ENCODE results near the gene GOLGB1. TPM values are rescaled to one million over a fixed set of nuclear protein-coding genes. Genes with fewer than 3 reads are reported as not detected.
"Not testable (repeated sequence)": the region's sequence is repeated elsewhere in the genome, so short reads cannot be mapped to it uniquely, and the experiment has no call there.

Gene GOLGB1, protein sequence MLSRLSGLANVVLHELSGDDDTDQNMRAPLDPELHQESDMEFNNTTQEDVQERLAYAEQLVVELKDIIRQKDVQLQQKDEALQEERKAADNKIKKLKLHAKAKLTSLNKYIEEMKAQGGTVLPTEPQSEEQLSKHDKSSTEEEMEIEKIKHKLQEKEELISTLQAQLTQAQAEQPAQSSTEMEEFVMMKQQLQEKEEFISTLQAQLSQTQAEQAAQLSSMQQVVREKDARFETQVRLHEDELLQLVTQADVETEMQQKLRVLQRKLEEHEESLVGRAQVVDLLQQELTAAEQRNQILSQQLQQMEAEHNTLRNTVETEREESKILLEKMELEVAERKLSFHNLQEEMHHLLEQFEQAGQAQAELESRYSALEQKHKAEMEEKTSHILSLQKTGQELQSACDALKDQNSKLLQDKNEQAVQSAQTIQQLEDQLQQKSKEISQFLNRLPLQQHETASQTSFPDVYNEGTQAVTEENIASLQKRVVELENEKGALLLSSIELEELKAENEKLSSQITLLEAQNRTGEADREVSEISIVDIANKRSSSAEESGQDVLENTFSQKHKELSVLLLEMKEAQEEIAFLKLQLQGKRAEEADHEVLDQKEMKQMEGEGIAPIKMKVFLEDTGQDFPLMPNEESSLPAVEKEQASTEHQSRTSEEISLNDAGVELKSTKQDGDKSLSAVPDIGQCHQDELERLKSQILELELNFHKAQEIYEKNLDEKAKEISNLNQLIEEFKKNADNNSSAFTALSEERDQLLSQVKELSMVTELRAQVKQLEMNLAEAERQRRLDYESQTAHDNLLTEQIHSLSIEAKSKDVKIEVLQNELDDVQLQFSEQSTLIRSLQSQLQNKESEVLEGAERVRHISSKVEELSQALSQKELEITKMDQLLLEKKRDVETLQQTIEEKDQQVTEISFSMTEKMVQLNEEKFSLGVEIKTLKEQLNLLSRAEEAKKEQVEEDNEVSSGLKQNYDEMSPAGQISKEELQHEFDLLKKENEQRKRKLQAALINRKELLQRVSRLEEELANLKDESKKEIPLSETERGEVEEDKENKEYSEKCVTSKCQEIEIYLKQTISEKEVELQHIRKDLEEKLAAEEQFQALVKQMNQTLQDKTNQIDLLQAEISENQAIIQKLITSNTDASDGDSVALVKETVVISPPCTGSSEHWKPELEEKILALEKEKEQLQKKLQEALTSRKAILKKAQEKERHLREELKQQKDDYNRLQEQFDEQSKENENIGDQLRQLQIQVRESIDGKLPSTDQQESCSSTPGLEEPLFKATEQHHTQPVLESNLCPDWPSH (N-terminal part only)
- total RNA-seq, result 48.3 and 60.1 TPM in 2 replicates

GRCh38 chr3:121749276-121750086 is at the start of gene GOLGB1:
Gene GOLGB1 (minus strand): TSS chr3:121749741. CDS start chr3:121730971, 18,770 bp downstream.
- peak; percentile 100 for DNase-seq

- peak; percentile 7 for DNase-seq
These were observed 47.4 kb upstream of the GOLGB1 start for GRCh38 chr3:121796970-121797369.

DNA sequence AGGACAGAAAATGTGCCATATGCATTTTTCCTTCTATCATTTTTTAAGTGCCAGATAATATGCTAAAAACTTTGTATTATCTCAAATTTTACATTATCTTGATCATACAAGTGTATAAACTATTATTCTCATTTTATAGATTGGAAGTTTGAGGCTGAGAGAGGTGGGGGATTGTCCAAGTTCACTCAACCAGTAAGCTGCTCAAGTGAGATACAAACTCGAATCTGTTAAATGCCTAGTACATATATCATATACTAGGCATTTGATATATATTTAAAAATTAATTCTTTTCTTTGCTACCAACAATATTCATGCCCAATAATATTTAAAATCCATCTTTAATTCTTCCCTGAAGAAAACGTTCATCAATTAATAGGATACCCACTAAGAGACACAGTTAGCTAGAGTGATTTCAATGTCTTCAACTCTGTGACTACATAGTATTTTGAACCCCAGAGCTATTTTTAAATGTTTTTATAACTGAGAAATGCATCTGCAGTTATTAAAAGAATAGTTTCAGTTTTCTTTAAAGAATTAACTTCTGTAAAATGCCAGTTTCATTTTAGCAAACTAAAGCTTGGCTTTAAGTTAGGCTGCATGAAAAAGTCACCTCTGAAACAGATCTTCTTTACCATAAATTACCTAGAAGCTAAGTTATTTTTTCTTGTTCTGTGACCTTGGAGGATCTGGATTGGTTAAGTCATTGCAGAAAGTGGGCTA is 44.9 kb upstream of the GOLGB1 start:
- DNase-seq, result no peak

- DNase-seq, result no peak
These were observed 43.5 kb upstream of the GOLGB1 start for GRCh38 chr3:121793078-121793477.

- DNase-seq, result peak; percentile 38
These were observed 36.9 kb upstream of the GOLGB1 start for GRCh38 chr3:121786485-121786884.

- DNase-seq, result not testable (repeated sequence)
These were observed 33.2 kb upstream of the GOLGB1 start for GRCh38 chr3:121782784-121783183.

GRCh38 chr3:121781611-121782010 is 32.1 kb upstream of the GOLGB1 start:
- DNase-seq, result no peak

DNA sequence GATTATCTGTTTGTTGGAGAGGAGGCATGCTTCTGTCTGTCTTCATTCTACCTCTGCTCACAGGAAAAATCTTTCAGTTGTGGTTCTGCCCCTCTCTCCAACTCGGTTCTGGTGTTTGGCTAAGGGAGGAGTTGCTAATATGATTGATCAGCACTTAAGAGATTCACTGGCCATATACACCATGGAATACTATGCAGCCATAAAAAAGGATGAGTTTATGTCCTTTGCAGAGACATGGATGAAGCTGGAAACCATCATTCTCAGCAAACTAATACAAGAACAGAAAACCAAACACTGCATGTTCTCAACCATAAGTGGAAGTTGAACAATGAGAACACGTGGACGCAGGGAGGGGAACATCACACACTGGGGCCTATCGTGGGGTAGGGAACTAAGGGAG is 25.6 kb upstream of the GOLGB1 start:
- DNase-seq, result not testable (repeated sequence)

DNA sequence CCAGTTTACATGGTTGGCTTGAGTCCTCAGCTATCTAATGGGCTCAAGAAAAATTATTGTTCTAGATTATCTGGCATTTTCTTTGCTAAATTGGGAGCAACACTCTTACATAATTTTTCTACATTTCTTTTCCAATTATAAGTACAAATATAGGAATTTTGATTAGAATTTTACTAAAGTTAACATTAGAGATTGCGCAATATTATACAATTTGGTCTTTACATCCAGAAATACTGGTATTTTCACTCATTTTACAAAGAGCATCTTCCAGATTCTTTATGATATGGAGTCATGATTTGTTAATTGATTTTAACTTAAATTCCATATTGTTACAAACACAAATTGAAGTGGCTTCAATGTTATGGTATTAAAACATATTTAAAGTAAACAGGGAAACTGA is 19.7 kb upstream of the GOLGB1 start:
- no peak for DNase-seq

GRCh38 chr3:121768452-121768851 is 18.9 kb upstream of the GOLGB1 start:
- no peak for DNase-seq

- no peak for DNase-seq
These were observed 10.1 kb upstream of the GOLGB1 start for GRCh38 chr3:121759541-121760202.

DNA sequence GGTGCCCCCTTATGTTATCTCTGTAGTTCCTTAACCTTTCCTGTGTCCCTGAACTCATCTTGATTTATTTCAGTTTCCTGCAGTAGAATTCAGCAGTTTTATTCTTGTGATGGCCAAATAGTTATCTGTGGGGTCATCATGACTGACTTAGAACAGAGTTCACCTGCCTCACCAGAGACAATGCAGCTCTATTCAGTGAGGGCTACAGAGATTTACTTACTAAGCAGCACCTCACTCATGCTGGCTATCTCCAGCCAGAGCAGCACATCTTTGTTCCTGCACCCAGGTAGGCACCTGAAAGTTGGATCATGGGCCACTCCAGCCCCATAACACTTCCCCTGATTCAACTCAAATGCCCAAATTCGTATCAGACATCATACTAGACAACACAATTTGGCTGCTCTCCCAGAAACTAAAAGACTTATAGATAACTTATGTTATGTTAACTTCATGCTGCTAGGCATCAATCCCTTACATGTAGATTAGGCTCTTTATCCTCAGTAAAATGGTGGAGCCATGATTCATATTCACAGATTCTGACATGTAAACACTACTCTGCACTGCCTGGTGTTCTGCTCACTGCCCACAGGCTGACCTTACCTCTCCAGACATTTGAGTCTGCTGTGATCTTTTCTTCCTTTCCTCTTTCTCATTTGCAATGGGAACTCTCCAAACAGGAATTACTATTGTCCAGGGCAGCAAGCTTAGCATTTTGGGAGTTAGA is 9.3 kb upstream of the GOLGB1 start:
- no peak for DNase-seq

DNA sequence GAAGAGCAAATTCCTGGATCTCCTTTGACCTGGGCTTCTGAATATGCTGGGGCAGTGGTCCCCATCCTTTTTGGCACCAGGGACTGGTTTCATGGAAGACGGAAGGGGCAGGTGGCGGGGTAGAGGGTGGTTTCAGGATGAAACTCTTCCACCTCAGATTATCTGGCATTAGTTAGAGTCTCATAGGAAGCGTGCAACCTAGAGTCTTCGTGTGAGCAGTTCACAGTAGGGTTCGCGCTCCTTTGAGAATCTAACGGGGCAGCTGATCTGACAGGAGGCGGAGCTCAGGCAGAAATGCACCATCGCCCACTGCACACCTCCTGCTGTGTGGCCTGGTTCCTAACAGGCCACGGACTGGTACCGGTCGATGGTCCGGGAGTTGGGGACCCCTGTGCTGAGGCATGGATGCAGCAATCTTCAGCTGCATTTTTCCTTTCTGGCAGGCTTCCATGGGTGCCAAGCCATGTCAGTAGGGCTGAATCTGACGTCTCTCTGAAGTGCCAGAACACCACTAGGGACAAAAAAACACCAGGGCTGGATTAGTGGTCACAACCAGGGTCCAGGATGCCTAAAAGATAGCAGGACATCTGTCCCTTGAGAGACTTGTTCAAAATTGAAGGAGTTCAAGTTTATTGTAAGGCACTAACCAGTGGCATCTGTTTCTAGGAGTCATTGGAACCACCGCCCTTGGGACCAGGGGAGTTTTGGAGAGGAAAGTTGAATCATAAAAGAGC is 8.4 kb upstream of the GOLGB1 start:
- DNase-seq, result no peak

GRCh38 chr3:121757087-121757811 is 7.7 kb upstream of the GOLGB1 start:
- DNase-seq, result no peak

- DNase-seq, result no peak
These were observed 3.2 kb upstream of the GOLGB1 start for GRCh38 chr3:121752772-121753171.

- DNase-seq, result no peak
These were observed 2.7 kb upstream of the GOLGB1 start for GRCh38 chr3:121752261-121752660.

- no peak for DNase-seq
These were observed 510 bp upstream of the GOLGB1 start for GRCh38 chr3:121750087-121750415.

GRCh38 chr3:121748680-121749275 is 763 bp downstream of the GOLGB1 start:
- peak; percentile 79 for DNase-seq
